Suprapubic skin (tissue), 4 donors: Measurements from ENCODE around the gene LYPLAL1. TPM values are rescaled to one million over a fixed set of nuclear protein-coding genes. Genes with fewer than 3 reads are reported as not detected.

Experiments
- DNase-seq, 2 donors: peaks; one replicate each; pipeline ENCODE4 v3.0.0-alpha.2; 2019; ENCODE audit warnings: low spot score in 2 of 2
- H3K27ac ChIP-seq: fragments of 200-600 bp; sonication (generic); one replicate; pipeline ENCODE4 v1.5.1; 2019
- H3K27me3 ChIP-seq: fragments of 200-600 bp; sonication (generic); one replicate; pipeline ENCODE4 v1.5.1; 2019
- H3K36me3 ChIP-seq: fragments of 200-600 bp; sonication (generic); one replicate; pipeline ENCODE4 v1.5.1; 2019
- H3K4me1 ChIP-seq: fragments of 200-600 bp; sonication (generic); one replicate; pipeline ENCODE4 v1.5.1; 2019
- H3K4me3 ChIP-seq: fragments of 200-600 bp; sonication (generic); one replicate; pipeline ENCODE4 v1.5.1; 2019; ENCODE audit warnings: mild to moderate bottlenecking
- H3K9me3 ChIP-seq: fragments of 200-600 bp; sonication (generic); one replicate; pipeline ENCODE4 v1.5.1; 2019
- EP300 ChIP-seq: sonication (generic); formaldehyde crosslinking; IDR thresholded peaks from one replicate; pipeline ENCODE4 v1.6.1; 2017; ENCODE audit warnings: antibody characterized with exemption
- POLR2A ChIP-seq, 2 donors: fragments of 450-650 bp; IDR thresholded peaks; one replicate each; pipeline ENCODE4 v1.6.1; 2017; ENCODE audit warnings: antibody characterized with exemption in 2 of 2, mild to moderate bottlenecking in 2 of 2, moderate library complexity in 2 of 2
- POLR2AphosphoS5 ChIP-seq, 3 donors: sonication (generic); formaldehyde crosslinking; IDR thresholded peaks; one replicate each; pipeline ENCODE4 v1.6.1; 2017; ENCODE audit warnings: antibody characterized with exemption in 3 of 3
- WGBS: methylation state at CpG from one replicate; pipeline ENCODE4 v1.1.5; 2018; 5-methylcytosine and 5-hydroxymethylcytosine counted together
- total RNA-seq, 4 donors: library from RNA; depleted of rRNA; stranded (reverse); fragments of >200 nt; gene quantifications; one replicate each; pipeline ENCODE4 v1.1.0, GENCODE V29; 2016
- TF ChIP-seq, protein P1 (sequence below), 2 donors: fragments of 200-600 bp in 1 of 2; fragments of 450-650 bp in 1 of 2; sonication (generic) in 1 of 2; IDR thresholded peaks; one replicate each; pipeline ENCODE4 v1.5.1; 2016 to 2019; ENCODE audit warnings: antibody characterized with exemption in 2 of 2, mild to moderate bottlenecking in 1 of 2, moderate library complexity in 1 of 2

Gene LYPLAL1
- total RNA-seq, 4 donors from 2014 or later, result 20.2 to 40.4 (median 32.1) TPM

DNA sequence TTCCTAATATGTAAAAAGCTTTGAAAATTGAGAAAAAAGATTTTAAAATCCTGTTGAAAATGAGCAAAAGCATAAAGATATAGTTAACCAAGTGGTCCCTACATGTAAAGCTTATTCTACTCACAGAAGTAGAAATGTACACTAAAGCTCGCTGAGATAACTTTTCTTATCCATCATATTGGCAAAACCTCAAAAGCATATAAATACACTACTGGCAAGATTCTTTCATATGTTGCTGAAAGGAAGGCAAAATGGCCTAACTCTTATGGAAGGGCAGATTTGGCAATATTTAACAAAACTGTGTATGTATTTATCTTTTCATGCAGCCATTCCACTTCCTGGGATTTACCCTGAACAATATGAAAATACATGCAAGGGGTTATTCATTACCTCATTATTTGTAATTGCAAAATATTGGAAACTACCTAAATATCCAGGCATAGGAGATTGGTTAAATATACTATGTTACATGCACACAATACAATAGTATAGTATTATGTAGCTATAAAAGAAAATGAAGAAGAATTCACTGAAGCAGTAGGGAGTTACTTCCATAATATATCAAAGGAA, 43.2 kb upstream of the LYPLAL1 start:
- no peak overlapping the region for H3K27ac ChIP-seq
- H3K4me3 ChIP-seq, result no peak overlapping the region
- DNase-seq, result no peak
- no peaks in the 10 kb centered on the region for H3K9me3 ChIP-seq
- 90% methylated on average over 1 of the region's 1 CpG for WGBS
- TF ChIP-seq POLR2A (IDR thresholded peaks at IDR 0.05) (no peak), POLR2AphosphoS5 (IDR thresholded peaks at IDR 0.05) (no peak), EP300 (no peak)
- TF ChIP-seq, protein P1, sequence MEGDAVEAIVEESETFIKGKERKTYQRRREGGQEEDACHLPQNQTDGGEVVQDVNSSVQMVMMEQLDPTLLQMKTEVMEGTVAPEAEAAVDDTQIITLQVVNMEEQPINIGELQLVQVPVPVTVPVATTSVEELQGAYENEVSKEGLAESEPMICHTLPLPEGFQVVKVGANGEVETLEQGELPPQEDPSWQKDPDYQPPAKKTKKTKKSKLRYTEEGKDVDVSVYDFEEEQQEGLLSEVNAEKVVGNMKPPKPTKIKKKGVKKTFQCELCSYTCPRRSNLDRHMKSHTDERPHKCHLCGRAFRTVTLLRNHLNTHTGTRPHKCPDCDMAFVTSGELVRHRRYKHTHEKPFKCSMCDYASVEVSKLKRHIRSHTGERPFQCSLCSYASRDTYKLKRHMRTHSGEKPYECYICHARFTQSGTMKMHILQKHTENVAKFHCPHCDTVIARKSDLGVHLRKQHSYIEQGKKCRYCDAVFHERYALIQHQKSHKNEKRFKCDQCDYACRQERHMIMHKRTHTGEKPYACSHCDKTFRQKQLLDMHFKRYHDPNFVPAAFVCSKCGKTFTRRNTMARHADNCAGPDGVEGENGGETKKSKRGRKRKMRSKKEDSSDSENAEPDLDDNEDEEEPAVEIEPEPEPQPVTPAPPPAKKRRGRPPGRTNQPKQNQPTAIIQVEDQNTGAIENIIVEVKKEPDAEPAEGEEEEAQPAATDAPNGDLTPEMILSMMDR (IDR thresholded peaks at IDR 0.05), result no peak
- no peaks in the 10 kb centered on the region for H3K4me1 ChIP-seq
- H3K36me3 ChIP-seq, result no peaks in the 10 kb centered on the region
- no peaks in the 10 kb centered on the region for H3K27me3 ChIP-seq

DNA sequence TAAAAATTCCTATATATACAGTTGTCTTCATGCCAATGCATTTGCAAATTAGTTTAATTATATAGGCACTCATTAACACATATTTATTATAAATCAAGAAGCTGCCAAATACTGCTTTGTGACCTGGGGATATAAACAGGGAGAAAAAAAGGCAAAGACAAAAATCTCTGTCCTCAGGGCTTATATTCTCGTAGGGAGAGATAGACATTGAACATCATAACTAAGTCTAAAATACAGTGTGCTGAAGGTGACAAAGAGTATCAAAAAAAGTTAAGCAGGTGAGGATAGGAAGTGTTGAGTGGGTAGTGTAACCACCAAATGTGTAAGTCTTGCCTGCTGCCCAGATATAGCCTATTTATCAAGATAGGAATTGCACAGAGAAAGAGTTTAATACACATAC, 40.7 kb upstream of the LYPLAL1 start:
- Histone ChIP-seq H3K4me1 (no peaks in the 10 kb centered on the region), H3K9me3 (no peaks in the 10 kb centered on the region), H3K27me3 (no peaks in the 10 kb centered on the region), H3K4me3 (no peak overlapping the region), H3K36me3 (no peaks in the 10 kb centered on the region), H3K27ac (no peak overlapping the region)
- no peak for DNase-seq
- TF ChIP-seq POLR2AphosphoS5 (IDR thresholded peaks at IDR 0.05), result no peak
- no peak for TF ChIP-seq POLR2A (IDR thresholded peaks at IDR 0.05)
- no peak for TF ChIP-seq EP300
- TF ChIP-seq, protein P1 (IDR thresholded peaks at IDR 0.05), result no peak
- 63% methylated on average over 1 of the region's 1 CpG for WGBS

DNA sequence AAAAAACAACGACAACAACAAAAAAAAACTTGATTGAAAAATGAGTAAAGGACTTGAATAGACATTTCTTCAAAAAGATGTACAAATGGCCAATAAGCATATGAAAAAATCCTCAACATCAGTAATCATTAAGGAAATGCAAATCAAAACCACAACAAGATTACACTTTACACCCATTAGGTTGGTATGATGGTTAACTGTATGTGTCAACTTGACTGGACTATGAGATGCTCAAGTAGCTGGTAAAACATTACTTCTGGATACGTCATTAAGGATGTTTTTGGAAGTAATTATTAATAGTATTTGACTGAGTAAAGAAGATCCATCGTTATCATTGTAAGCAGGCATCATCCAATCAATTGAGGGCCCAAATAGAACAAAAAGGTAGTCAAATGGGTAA, 34.9 kb upstream of the LYPLAL1 start:
- Histone ChIP-seq H3K4me1 (no peaks in the 10 kb centered on the region), H3K4me3 (no peak overlapping the region), H3K36me3 (no peaks in the 10 kb centered on the region), H3K9me3 (no peaks in the 10 kb centered on the region), H3K27ac (no peak overlapping the region), H3K27me3 (no peaks in the 10 kb centered on the region)
- DNase-seq, result no peak
- 93% methylated on average over 3 of the region's 3 CpGs for WGBS
- TF ChIP-seq POLR2AphosphoS5 (IDR thresholded peaks at IDR 0.05), result no peak
- TF ChIP-seq, protein P1 (IDR thresholded peaks at IDR 0.05), result no peak
- TF ChIP-seq POLR2A (IDR thresholded peaks at IDR 0.05), result no peak
- no peak for TF ChIP-seq EP300

DNA sequence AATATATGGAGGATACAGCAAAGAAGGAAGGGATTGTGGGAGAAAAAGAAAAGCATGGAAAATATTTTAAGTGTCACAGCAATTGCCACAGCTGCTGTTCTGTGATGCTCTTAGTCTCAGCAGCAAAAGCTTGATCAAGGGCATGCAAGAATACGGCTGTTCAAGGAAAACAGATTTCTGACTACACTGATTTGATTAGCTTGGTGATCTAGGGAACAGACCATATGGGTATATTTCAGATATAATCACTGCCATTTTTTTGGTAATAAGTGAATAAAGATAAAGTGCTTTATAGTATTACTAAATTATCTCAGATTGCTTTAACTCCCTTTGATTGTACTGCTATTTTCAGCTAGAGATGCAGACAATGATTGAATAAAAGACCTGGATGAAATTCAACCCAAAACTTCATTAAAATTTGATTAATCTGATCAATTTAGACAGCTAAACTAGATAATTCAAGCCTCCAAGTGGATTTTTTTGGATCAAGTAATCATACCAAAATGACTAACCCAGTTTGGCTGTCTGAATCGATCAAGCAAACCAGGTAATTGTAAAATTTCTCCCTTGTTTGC, 33.3 kb upstream of the LYPLAL1 start:
- Histone ChIP-seq H3K36me3 (no peaks in the 10 kb centered on the region), H3K27me3 (no peaks in the 10 kb centered on the region), H3K4me3 (no peak overlapping the region), H3K9me3 (no peaks in the 10 kb centered on the region), H3K4me1 (no peaks in the 10 kb centered on the region), H3K27ac (no peak overlapping the region)
- TF ChIP-seq POLR2AphosphoS5 (IDR thresholded peaks at IDR 0.05), result no peak
- TF ChIP-seq POLR2A (IDR thresholded peaks at IDR 0.05), result no peak
- TF ChIP-seq EP300, result no peak
- DNase-seq, result no peak
- WGBS, result 44% methylated on average over 2 of the region's 2 CpGs

DNA sequence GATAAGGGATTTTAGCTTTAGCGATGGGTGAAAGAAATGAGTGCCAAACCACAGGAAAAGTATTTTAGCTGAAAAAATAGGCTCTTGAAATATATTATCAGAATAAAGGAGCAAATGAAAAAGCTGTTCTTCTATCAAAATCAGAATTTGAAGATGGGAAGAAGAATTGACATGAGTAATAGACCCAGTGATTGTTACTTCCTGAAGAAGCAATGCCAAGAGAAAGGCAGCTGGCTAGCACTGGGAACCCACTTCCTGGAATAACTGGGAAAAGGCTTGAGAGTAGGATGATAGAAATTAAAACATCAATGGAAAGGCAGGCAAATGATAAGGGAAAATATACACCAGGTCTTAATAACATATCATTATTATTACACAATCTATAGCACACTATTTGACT, 29.9 kb upstream of the LYPLAL1 start:
- 91% methylated on average over 1 of the region's 1 CpG for WGBS
- DNase-seq, result no peak

More for the DNA sequence above, 29.9 kb upstream of the LYPLAL1 start:
- Histone ChIP-seq H3K4me3 (no peak overlapping the region), H3K27me3 (no peaks in the 10 kb centered on the region), H3K36me3 (no peaks in the 10 kb centered on the region), H3K9me3 (no peaks in the 10 kb centered on the region), H3K4me1 (no peaks in the 10 kb centered on the region), H3K27ac (no peak overlapping the region)
- TF ChIP-seq POLR2AphosphoS5 (IDR thresholded peaks at IDR 0.05) (no peak), EP300 (no peak), POLR2A (IDR thresholded peaks at IDR 0.05) (no peak)
- TF ChIP-seq, protein P1 (IDR thresholded peaks at IDR 0.05), result no peak
